HG03064 (cell line): ENCODE results near the gene RASAL2.

Experiments
- ATAC-seq: cut with Tn5 transposase; IDR thresholded peaks from one replicate; pipeline ENCODE4 v1.9.1; 2021; ENCODE audit warnings: low read depth; ENCODE audit not compliant: unreplicated experiment

RASAL2 gene

DNA sequence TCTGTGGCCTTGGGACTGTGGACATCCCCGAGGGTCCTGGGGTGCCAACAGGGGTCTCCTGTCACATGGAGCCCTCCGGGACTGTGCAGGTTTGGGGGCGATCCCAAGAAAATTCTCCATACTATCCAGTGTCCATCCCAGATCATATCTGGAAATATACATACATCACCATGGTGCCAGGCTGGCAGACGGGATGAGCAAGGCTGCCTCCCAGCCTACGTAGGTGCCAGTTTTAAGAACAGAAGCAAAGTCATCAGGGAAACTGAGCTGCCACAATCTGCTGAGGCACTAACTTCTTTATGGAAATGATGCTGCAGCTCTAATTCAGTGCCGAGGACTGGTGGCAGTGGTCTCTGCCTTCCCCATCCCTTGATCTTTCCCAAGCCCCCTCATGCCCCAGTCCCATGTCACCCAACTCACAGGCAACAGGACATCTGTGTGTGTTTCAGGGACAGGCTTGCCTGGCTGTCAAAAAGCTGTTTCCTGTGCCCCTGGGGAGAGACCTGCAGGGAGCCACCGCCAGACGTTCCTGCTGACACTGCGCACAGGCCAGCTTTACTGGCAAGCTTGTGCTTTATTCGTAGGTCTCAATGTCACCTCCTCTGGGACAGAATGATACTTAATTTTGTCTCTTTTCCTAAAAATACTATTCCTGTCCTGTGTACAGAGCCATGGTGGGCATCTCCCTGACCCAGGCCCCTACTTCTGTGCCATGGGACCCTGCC lies 434.5 kb downstream of the RASAL2 start:
- no peak for ATAC-seq

- no peak for ATAC-seq
Measured at GRCh38 chr1:178528953-178529335, 435.0 kb downstream of the RASAL2 start.

DNA sequence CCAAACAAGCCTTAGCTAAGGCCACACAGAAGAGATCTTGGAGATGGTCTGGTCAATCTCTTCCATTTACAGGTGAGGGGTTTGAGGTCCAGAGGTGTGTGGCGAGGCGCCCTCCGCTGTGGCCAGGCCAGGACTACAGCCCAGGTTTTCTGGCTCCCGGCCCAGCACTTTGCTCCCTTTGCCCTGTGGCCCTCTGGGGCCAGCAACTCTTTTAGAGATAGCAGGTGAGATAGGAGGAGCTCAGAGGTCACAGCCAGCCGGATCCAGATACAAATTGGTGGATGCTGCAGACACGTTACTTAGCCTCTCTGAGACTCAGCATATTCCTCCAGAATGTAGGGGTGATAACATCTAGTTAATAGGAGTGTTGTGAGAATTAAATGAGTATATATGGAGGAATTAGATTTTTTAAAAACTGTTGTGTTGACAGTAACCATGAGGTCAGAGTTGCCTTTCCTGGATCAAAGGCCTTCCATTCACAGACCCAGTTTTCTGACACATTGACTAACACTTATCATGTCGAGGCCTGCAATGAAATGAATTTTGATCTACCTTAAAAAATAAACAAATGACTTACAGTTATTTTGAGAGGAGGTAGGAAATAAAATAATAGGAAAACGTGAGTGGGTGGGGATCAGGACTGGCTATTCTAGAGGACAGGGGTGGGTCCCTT lies 435.6 kb downstream of the RASAL2 start:
- no peak for ATAC-seq

GRCh38 chr1:178530037-178530402 lies 436.1 kb downstream of the RASAL2 start:
- no peak for ATAC-seq

DNA sequence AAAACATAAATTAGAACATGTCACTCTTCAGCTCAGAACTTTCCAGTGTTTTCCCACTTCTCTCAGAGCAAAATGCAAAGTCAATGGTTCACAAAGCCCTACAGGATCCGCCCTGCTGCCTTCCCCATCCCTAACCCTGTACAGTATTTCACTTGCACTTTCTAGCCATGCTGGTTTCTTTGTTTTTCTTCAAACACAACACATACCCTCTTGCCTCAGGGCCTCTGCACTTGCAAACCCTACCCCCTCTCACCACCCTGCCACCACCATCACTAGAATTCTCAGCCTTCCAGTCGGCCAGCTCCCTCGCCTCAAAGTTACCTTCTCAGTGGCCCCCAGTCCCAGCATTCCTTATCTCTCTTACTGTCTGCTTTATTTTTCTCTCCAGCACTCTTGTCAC lies 436.6 kb downstream of the RASAL2 start:
- no peak for ATAC-seq

DNA sequence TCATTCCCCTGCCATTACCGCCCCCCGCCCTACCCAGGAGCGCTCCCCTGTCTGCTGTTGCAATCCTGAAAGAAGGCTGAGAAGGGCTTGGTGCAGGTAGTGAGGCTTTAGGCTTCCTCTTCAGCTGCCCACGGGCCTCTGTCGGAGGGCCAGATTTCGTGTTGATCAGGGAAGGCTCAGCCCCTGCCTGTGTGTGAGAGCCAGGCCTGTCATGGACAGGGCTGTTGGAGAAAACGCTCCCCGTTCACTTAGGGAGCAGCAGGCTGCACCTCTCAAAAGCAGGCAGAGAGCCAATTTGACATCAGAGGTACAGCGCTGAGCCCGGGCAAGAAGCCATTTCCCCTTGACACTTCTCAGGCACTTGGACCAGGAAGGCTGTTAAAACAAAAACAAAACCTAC lies 438.0 kb downstream of the RASAL2 start:
- ATAC-seq, result peak; percentile 14

GRCh38 chr1:178532392-178532791 lies 438.5 kb downstream of the RASAL2 start:
- ATAC-seq, result peak; percentile 68

DNA sequence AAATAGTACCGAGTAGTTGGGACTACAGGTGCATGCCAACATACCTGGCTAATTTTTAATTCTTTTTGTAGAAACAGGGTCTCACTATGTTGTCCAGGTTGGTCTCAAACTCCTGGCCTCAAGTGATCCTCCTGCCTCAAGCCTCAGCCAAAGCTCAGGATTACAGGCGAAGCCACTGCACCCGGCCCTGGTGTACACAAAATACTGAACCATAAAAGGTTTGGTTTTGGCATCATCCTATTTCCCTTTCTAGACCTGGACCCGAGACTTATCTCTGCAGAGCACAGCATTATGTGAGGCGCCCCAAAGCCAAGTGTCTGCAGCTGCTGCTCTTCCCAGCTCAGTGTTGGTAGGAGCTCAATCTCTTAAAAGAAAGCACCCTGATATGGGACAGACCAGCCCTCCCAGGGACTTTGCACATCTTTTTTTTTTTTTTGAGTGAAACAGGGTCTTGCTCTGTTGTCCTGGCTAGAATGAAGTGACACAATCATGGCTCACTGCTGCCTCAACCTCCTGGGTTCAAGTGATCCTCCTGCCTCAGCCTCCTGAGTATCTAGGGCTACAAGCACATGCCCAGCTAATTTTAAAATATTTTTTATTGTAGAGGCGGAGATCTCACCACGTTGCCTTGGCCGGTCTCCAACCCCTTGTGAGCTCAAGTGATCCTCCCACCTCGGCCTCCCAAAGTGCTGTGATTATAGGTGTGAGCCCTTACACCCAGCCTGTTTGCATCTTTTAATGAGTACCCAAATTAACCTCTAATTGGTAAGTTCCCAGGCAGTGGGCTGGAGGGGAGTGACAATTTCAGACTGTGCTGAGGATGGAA lies 439.4 kb downstream of the RASAL2 start:
- ATAC-seq, result no peak
